Measurements from ENCODE around the gene TMPRSS4.

TMPRSS4 gene

GRCh38 chr11:118157186-118157895, 80.5 kb downstream of the TMPRSS4 start:
- no peak for DNase-seq

- DNase-seq, result no peak
Measured at GRCh38 chr11:118161786-118162185, 84.9 kb downstream of the TMPRSS4 start.

GRCh38 chr11:118162846-118163245, 86.0 kb downstream of the TMPRSS4 start:
- DNase-seq, result no peak

GRCh38 chr11:118163494-118163893, 86.6 kb downstream of the TMPRSS4 start:
- no peak for DNase-seq

- DNase-seq, result no peak
Measured at GRCh38 chr11:118164885-118165284, 88.0 kb downstream of the TMPRSS4 start.

- DNase-seq, result no peak
Measured at GRCh38 chr11:118166641-118167040, 89.8 kb downstream of the TMPRSS4 start.

GRCh38 chr11:118167253-118167652, 90.4 kb downstream of the TMPRSS4 start:
- DNase-seq, result no peak

GRCh38 chr11:118167906-118168305, 91.0 kb downstream of the TMPRSS4 start:
- DNase-seq, result no peak

GRCh38 chr11:118168316-118168715, 91.4 kb downstream of the TMPRSS4 start:
- DNase-seq, result no peak

GRCh38 chr11:118168751-118169150, 91.9 kb downstream of the TMPRSS4 start:
- DNase-seq, result no peak

- no peak for DNase-seq
Measured at GRCh38 chr11:118169300-118170140, 92.6 kb downstream of the TMPRSS4 start.

- no peak for DNase-seq
Measured at GRCh38 chr11:118170231-118170630, 93.4 kb downstream of the TMPRSS4 start.

GRCh38 chr11:118170882-118171268, 94.0 kb downstream of the TMPRSS4 start:
- no peak for DNase-seq
